GM15510 (cell line): ENCODE results near the gene RABAC1.

Source experiments
- POLR2A ChIP-seq: IDR thresholded peaks from 3 replicates; pipeline ENCODE4 v1.6.1; 2011; ENCODE audit warnings: borderline replicate concordance; ENCODE audit not compliant: insufficient read length; ENCODE audit errors: extremely low read depth

The RABAC1 gene

GRCh38 chr19:41940731-41941409, 18.3 kb downstream of the RABAC1 start:
- peak; percentile 12 for TF ChIP-seq POLR2A

- peak; percentile 44 for TF ChIP-seq POLR2A
Measured at GRCh38 chr19:41939861-41940730, 19.0 kb downstream of the RABAC1 start.

GRCh38 chr19:41937525-41938468, 21.3 kb downstream of the RABAC1 start:
- no peak for TF ChIP-seq POLR2A

- no peak for TF ChIP-seq POLR2A
Measured at GRCh38 chr19:41936961-41937360, 22.2 kb downstream of the RABAC1 start.

- no peak for TF ChIP-seq POLR2A
Measured at GRCh38 chr19:41936416-41936850, 22.7 kb downstream of the RABAC1 start.

- TF ChIP-seq POLR2A: no peak
Measured at GRCh38 chr19:41935760-41936415, 23.2 kb downstream of the RABAC1 start.

GRCh38 chr19:41934849-41935374, 24.2 kb downstream of the RABAC1 start:
- no peak for TF ChIP-seq POLR2A

GRCh38 chr19:41933693-41934426, 25.3 kb downstream of the RABAC1 start:
- no peak for TF ChIP-seq POLR2A

- TF ChIP-seq POLR2A: no peak
Measured at GRCh38 chr19:41932720-41933332, 26.3 kb downstream of the RABAC1 start.

- no peak for TF ChIP-seq POLR2A
Measured at GRCh38 chr19:41932259-41932719, 26.8 kb downstream of the RABAC1 start.

- TF ChIP-seq POLR2A: no peak
Measured at GRCh38 chr19:41930926-41931592, 28.1 kb downstream of the RABAC1 start.

- no peak for TF ChIP-seq POLR2A
Measured at GRCh38 chr19:41930322-41930722, 28.8 kb downstream of the RABAC1 start.
